Pancreas (tissue), 10 donors: Measurements from ENCODE around the gene OR6J1. TPM values are rescaled to one million over a fixed set of nuclear protein-coding genes. Genes with fewer than 3 reads are reported as not detected.
"Not testable (repeated sequence)": the region's sequence is repeated elsewhere in the genome, so short reads cannot be mapped to it uniquely, and the experiment has no call there.

ENCODE experiments used
- ATAC-seq, 4 donors: fragments of 200-7000 bp; cut with Tn5 transposase; one replicate each; pipeline versions ENCODE4 v1.8.0 to v1.9.1; 2020; ENCODE audit warnings: mild to moderate bottlenecking in 4 of 4, moderate library complexity in 4 of 4
- DNase-seq, 6 donors: peaks; one replicate each; pipeline ENCODE4 v3.0.0-alpha.2; 2020
- FAIRE-seq: peaks from 2 replicates; lab custom pipeline; 2012; peaks lifted over from hg19 to GRCh38; lab: Jason Lieb, UNC
- H3K27ac ChIP-seq, 4 donors: fragments of 200-600 bp; sonication (generic); 1 replicate in 3 of 4; 2 replicates in 1 of 4; pipeline versions ENCODE4 v1.5.0 to v1.8.0; 2020
- H3K27me3 ChIP-seq, 4 donors: fragments of 200-600 bp; one replicate each; pipeline ENCODE4 v1.8.0; 2021
- H3K36me3 ChIP-seq, 3 donors: fragments of 200-600 bp; sonication (generic) in 1 of 3; one replicate each; pipeline versions ENCODE4 v1.5.0 to v1.8.0; 2020 to 2021
- H3K4me1 ChIP-seq, 3 donors: fragments of 200-600 bp; one replicate each; pipeline ENCODE4 v1.8.0; 2021
- H3K4me3 ChIP-seq, 4 donors: fragments of 200-600 bp; sonication (generic) in 2 of 4; one replicate each; pipeline versions ENCODE4 v1.5.0 to v1.8.0; 2020 to 2021
- H3K9me3 ChIP-seq, 4 donors: fragments of 200-600 bp; one replicate each; pipeline ENCODE4 v1.8.0; 2021
- CTCF ChIP-seq, 4 donors: fragments of 200-600 bp; sonication (generic) in 3 of 4; IDR thresholded peaks; one replicate each; pipeline versions ENCODE4 v1.5.0 to v1.8.0; 2021; ENCODE audit warnings: antibody characterized with exemption in 4 of 4
- WGBS, 2 donors: extraction: QIAGEN DNeasy Blood & Tissue Kit; methylation state at CpG; one replicate each; pipeline ENCODE4 v1.1.7; 2013; 5-methylcytosine and 5-hydroxymethylcytosine counted together
- intact Hi-C, 3 donors: fragments of 100-400 bp; cut with DNase I; formaldehyde crosslinking; loops; one replicate each; pipeline versions ENCODE4 v1.11.1 to v1.14.2; 2022
- polyA plus RNA-seq, 2 donors: library from polyadenylated mRNA; stranded (reverse); fragments of 200-250 nt; gene quantifications; one replicate each; pipeline ENCODE4 v1.2.3, GENCODE V29; 2013
- total RNA-seq, 6 donors: library from RNA; stranded (reverse); fragmentation: NEBNext Ultra II Directional in 4 of 6; extraction: Animal tissue kit (Norgen Biotek cat#: 25700) in 4 of 6; gene quantifications; one replicate each; pipeline versions ENCODE4 v1.2.1 to v1.2.4, GENCODE V29; 2021 to 2023
- donor health status: healthy with polysubstance abuse.
- donor health status: DM: no; HTN: no; CAD: no; lungs with moderate emphysema.
- donor health status: DM: no; HTN: no; CAD: no.
- donor health status: control.
- donor health status: control.
- donor health status: Bipolar disorder and iron deficiency.
- donor health status: DM: yes; HTN: yes; CAD: no.
- donor health status: DM: no; HTN: no; CAD: no.
- donor health status: DM: no; HTN: no; CAD: no.
- donor health status: DM: yes; HTN: yes; CAD: no.

OR6J1 gene
- total and polyA plus RNA-seq, 8 donors: 0.03 to 0.05 TPM; not detected in 6

- ATAC-seq: no peak
Measured at GRCh38 chr14:22685467-22685866, 41.3 kb upstream of the OR6J1 start.

GRCh38 chr14:22683428-22683827 is 39.3 kb upstream of the OR6J1 start:
- H3K4me3 ChIP-seq, intact Hi-C loops, H3K27ac ChIP-seq, ATAC-seq, H3K9me3 ChIP-seq, DNase-seq, FAIRE-seq, H3K36me3 ChIP-seq, H3K4me1 ChIP-seq, H3K27me3 ChIP-seq: not testable (repeated sequence)
- 63 to 83% methylated on average over 3 of the region's 3 CpGs for WGBS, 2 donors

More at GRCh38 chr14:22685467-22685866, 41.3 kb upstream of the OR6J1 start:
- FAIRE-seq: no peak
- H3K27me3 ChIP-seq: no peaks in the 10 kb centered on the region
- no peak for DNase-seq
- H3K9me3 ChIP-seq: no peaks in the 10 kb centered on the region
- no peak overlapping the region for H3K27ac ChIP-seq
- H3K36me3 ChIP-seq: no peaks in the 10 kb centered on the region
- intact Hi-C loops: no loop called here
- H3K4me3 ChIP-seq: no peak overlapping the region
- no peak for TF ChIP-seq CTCF (IDR thresholded peaks at IDR 0.05)
- no peaks in the 10 kb centered on the region for H3K4me1 ChIP-seq
- WGBS, 2 donors: 73 to 84% methylated on average over 4 of the region's 4 CpGs

GRCh38 chr14:22678221-22678620 is 34.1 kb upstream of the OR6J1 start:
- WGBS, 2 donors: 86 to 92% methylated on average over 2 of the region's 2 CpGs
- no peak for ATAC-seq
- FAIRE-seq: no peak

GRCh38 chr14:22677551-22677950 is 33.4 kb upstream of the OR6J1 start:
- H3K27ac ChIP-seq, H3K27me3 ChIP-seq, H3K4me3 ChIP-seq, FAIRE-seq, ATAC-seq, H3K4me1 ChIP-seq, H3K9me3 ChIP-seq, H3K36me3 ChIP-seq, intact Hi-C loops, DNase-seq: not testable (repeated sequence)
- WGBS, 2 donors: 62 to 71% methylated on average over 2 of the region's 2 CpGs

More at GRCh38 chr14:22678221-22678620, 34.1 kb upstream of the OR6J1 start:
- no peaks in the 10 kb centered on the region for H3K27me3 ChIP-seq
- H3K9me3 ChIP-seq: no peaks in the 10 kb centered on the region
- TF ChIP-seq CTCF (IDR thresholded peaks at IDR 0.05): no peak
- no peak for DNase-seq
- no peak overlapping the region for H3K27ac ChIP-seq
- no peaks in the 10 kb centered on the region for H3K36me3 ChIP-seq
- H3K4me1 ChIP-seq: no peaks in the 10 kb centered on the region
- H3K4me3 ChIP-seq: no peak overlapping the region
- intact Hi-C loops: no loop called here

- Histone ChIP-seq H3K4me3 (no peak overlapping the region), H3K9me3 (no peaks in the 10 kb centered on the region), H3K27me3 (no peaks in the 10 kb centered on the region), H3K27ac (no peak overlapping the region), H3K4me1 (no peaks in the 10 kb centered on the region), H3K36me3 (no peaks in the 10 kb centered on the region)
- no peak for TF ChIP-seq CTCF (IDR thresholded peaks at IDR 0.05)
- ATAC-seq: no peak
- no peak for DNase-seq
- intact Hi-C loops: no loop called here
- FAIRE-seq: no peak
Measured at GRCh38 chr14:22671622-22672021, 27.5 kb upstream of the OR6J1 start.

GRCh38 chr14:22668863-22669262 is 24.7 kb upstream of the OR6J1 start:
- no peak overlapping the region for H3K4me3 ChIP-seq
- H3K4me1 ChIP-seq: no peaks in the 10 kb centered on the region
- no peak overlapping the region for H3K27ac ChIP-seq
- 81 to 82% methylated on average over 1 of the region's 1 CpG for WGBS, 2 donors
- FAIRE-seq (no peak), DNase-seq (no peak), ATAC-seq (no peak)
- H3K27me3 ChIP-seq: no peaks in the 10 kb centered on the region
- no peaks in the 10 kb centered on the region for H3K36me3 ChIP-seq
- no peaks in the 10 kb centered on the region for H3K9me3 ChIP-seq
- no peak for TF ChIP-seq CTCF (IDR thresholded peaks at IDR 0.05)
- intact Hi-C loops: no loop called here
